Raji (cell line): ENCODE measurements around the gene PRKAA2.

ENCODE experiments used
- POLR2A ChIP-seq: IDR thresholded peaks from 2 replicates; pipeline ENCODE4 v1.6.1; 2011; ENCODE audit warnings: low read depth, low read length, control low read depth; ENCODE audit not compliant: insufficient read depth

PRKAA2 gene

GRCh38 chr1:56647106-56647505 is 2.0 kb downstream of the PRKAA2 start:
- TF ChIP-seq POLR2A, result no peak

GRCh38 chr1:56648546-56648945 is 3.4 kb downstream of the PRKAA2 start:
- no peak for TF ChIP-seq POLR2A

- no peak for TF ChIP-seq POLR2A
Observed at GRCh38 chr1:56654126-56654923, 9.2 kb downstream of the PRKAA2 start.

GRCh38 chr1:56655991-56656613 is 11.0 kb downstream of the PRKAA2 start:
- TF ChIP-seq POLR2A, result no peak

- no peak for TF ChIP-seq POLR2A
Observed at GRCh38 chr1:56658254-56658653, 13.1 kb downstream of the PRKAA2 start.

GRCh38 chr1:56660293-56660692 is 15.2 kb downstream of the PRKAA2 start:
- no peak for TF ChIP-seq POLR2A

- TF ChIP-seq POLR2A, result no peak
Observed at GRCh38 chr1:56663846-56664245, 18.7 kb downstream of the PRKAA2 start.

GRCh38 chr1:56665384-56665783 is 20.3 kb downstream of the PRKAA2 start:
- no peak for TF ChIP-seq POLR2A

- no peak for TF ChIP-seq POLR2A
Observed at GRCh38 chr1:56666112-56666608, 21.0 kb downstream of the PRKAA2 start.

GRCh38 chr1:56670350-56670749 is 25.2 kb downstream of the PRKAA2 start:
- no peak for TF ChIP-seq POLR2A

GRCh38 chr1:56671085-56671484 is 26.0 kb downstream of the PRKAA2 start:
- no peak for TF ChIP-seq POLR2A

- TF ChIP-seq POLR2A, result no peak
Observed at GRCh38 chr1:56671542-56671941, 26.4 kb downstream of the PRKAA2 start.

- no peak for TF ChIP-seq POLR2A
Observed at GRCh38 chr1:56672579-56672978, 27.5 kb downstream of the PRKAA2 start.

GRCh38 chr1:56675763-56676162 is 30.6 kb downstream of the PRKAA2 start:
- TF ChIP-seq POLR2A, result no peak

- TF ChIP-seq POLR2A, result no peak
Observed at GRCh38 chr1:56676571-56677035, 31.5 kb downstream of the PRKAA2 start.

GRCh38 chr1:56683569-56683968 is 38.5 kb downstream of the PRKAA2 start:
- TF ChIP-seq POLR2A, result no peak

GRCh38 chr1:56686169-56686568 is 41.1 kb downstream of the PRKAA2 start:
- no peak for TF ChIP-seq POLR2A

- no peak for TF ChIP-seq POLR2A
Observed at GRCh38 chr1:56688522-56689026, 43.5 kb downstream of the PRKAA2 start.
